Smooth muscle cell of the umbilical artery (primary cell): ENCODE results near the gene KRT24. TPM values are rescaled to one million over a fixed set of nuclear protein-coding genes. Genes with fewer than 3 reads are reported as not detected.

Source experiments
- total RNA-seq: library from RNA; depleted of rRNA; stranded (reverse); fragments of >200 nt; gene quantifications from 2 replicates; pipeline ENCODE4 v1.2.3, GENCODE V29; 2014

The KRT24 gene
- not detected in 2 replicates for total RNA-seq

GRCh38 chr17:40703652-40704051, at the start of gene KRT24:
KRT24 (minus strand) TSS chr17:40703752; CDS start chr17:40703693, 59 bp downstream.

DNA sequence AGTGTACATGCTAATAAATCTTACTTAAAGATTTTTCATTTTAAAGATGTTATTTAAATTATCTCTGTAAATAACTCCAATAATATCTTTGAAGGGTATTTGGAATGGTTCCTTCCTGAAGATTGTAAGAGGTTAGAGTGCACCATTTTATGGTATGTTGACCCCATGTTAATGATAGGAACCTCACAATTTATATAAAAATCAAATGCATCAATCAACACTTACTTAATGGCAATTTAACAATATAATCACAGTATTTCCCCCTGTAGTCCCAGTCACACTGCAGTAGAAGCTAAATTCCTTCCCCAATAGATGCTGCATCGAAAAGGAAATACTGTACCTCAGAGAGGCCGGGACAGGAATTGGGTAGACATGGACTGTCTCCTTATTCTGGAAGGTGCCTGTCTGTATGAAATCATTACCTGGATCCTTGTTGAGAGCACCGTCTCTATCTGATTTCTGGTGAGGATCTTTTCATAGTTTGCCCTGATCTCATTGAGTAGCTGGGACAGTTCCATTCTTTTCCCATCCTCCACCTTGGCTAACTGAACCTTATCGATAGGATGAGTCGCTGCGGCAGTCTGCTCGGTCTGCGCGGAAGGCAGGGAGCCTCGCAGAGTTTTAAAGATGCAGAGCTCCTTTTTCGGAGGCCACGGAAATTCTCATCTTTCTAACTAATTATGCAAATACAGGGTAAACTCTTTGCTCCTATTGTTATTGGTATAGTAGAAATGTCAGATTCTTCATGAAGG, 38.8 kb downstream of the KRT24 start, which contains the start of gene KRT222:
Gene KRT222 (minus strand): TSS at position 596 of the 752 bp plus-strand sequence. CDS start 78 bp downstream, at position 518.

Other genes starting within 250 kb of the KRT24 start
- gene TNS4, start 202.1 kb downstream of the KRT24 start, total RNA-seq: not detected in 2 replicates
- not detected in 2 replicates for gene CCR7, start 138.3 kb downstream of the KRT24 start, total RNA-seq
- gene SMARCE1, start 55.9 kb downstream of the KRT24 start, total RNA-seq: 48.7 and 74.5 TPM in 2 replicates
- not detected in 2 replicates for gene KRT222, start 38.6 kb downstream of the KRT24 start, total RNA-seq
- not detected in 2 replicates for gene KRT25, start 51.6 kb upstream of the KRT24 start, total RNA-seq
- gene KRT26, start 68.4 kb upstream of the KRT24 start, total RNA-seq: not detected in 2 replicates
- gene KRT27, start 78.8 kb upstream of the KRT24 start, total RNA-seq: not detected in 2 replicates
- gene KRT28, start 96.2 kb upstream of the KRT24 start, total RNA-seq: not detected in 2 replicates
- 4.3 and 6.5 TPM in 2 replicates for gene KRT10, start 118.9 kb upstream of the KRT24 start, total RNA-seq
- not detected in 2 replicates for gene KRT12, start 163.5 kb upstream of the KRT24 start, total RNA-seq
- gene KRT20, start 181.5 kb upstream of the KRT24 start, total RNA-seq: not detected in 2 replicates
- gene KRT23, start 233.9 kb upstream of the KRT24 start, total RNA-seq: 0.28 TPM in 1 of 2 replicates, not detected in the other